Subcutaneous abdominal adipose tissue (tissue), 5 donors: ENCODE measurements around the gene COL21A1.

ENCODE experiments used
- H3K27ac ChIP-seq: one replicate; pipeline ENCODE4 v1.7.0; 2013; ENCODE audit warnings: low read depth, mild to moderate bottlenecking, inconsistent platforms, low read length, moderate library complexity
- H3K27me3 ChIP-seq, 5 donors: one replicate each; pipeline ENCODE4 v1.7.0; 2013; ENCODE audit warnings: low read length in 5 of 5, inconsistent platforms in 1 of 5; ENCODE audit not compliant: control insufficient read depth in 5 of 5, insufficient read depth in 4 of 5
- H3K36me3 ChIP-seq, 5 donors: one replicate each; pipeline ENCODE4 v1.7.0; 2013; ENCODE audit warnings: low read length in 5 of 5; ENCODE audit not compliant: control insufficient read depth in 5 of 5, insufficient read depth in 5 of 5
- H3K4me1 ChIP-seq, 5 donors: one replicate each; pipeline ENCODE4 v1.7.0; 2013; ENCODE audit warnings: low read length in 5 of 5, mild to moderate bottlenecking in 3 of 5, moderate library complexity in 1 of 5; ENCODE audit not compliant: control insufficient read depth in 5 of 5, insufficient read depth in 5 of 5
- H3K4me3 ChIP-seq, 5 donors: one replicate each; pipeline ENCODE4 v1.7.0; 2013; ENCODE audit warnings: low read length in 5 of 5, low read depth in 1 of 5
- H3K9ac ChIP-seq, 5 donors: one replicate each; pipeline ENCODE4 v1.7.0; 2013; ENCODE audit warnings: low read length in 5 of 5, mild to moderate bottlenecking in 4 of 5, moderate library complexity in 3 of 5
- H3K9me3 ChIP-seq, 5 donors: one replicate each; pipeline ENCODE4 v1.7.0; 2013; ENCODE audit warnings: low read length in 5 of 5; ENCODE audit not compliant: control insufficient read depth in 5 of 5
- donor health status: healthy.
- donor health status: healthy.
- donor health status: healthy.
- donor health status: healthy.
- donor health status: healthy.

COL21A1 gene

DNA sequence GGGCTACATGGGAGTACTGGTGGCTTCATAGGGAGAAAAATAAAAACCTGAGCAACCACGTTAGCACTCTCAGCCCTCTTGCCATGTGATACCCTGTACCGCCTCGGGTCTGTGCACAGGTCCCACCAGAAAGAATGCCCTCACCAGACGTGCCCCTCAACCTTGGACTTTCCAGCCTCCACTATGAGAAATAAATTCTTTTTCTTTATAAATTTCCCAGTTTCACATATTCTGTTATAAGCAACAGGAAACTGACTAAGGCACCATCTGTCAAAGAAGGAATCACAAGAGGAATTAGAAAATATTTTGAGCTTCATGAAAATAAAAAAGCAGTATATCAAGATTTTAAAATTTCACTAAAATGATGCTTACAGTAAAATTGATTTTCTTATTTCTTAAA is 203.6 kb downstream of the COL21A1 start:
- no peaks in the 10 kb centered on the region for H3K9me3 ChIP-seq
- no peaks in the 10 kb centered on the region for H3K27me3 ChIP-seq
- H3K4me1 ChIP-seq = peaks cover 0 to 2% (median 0%) of the 10 kb centered on the region in 5 donors
- no peak overlapping the region for H3K9ac ChIP-seq
- H3K4me3 ChIP-seq = no peak overlapping the region
- no peaks in the 10 kb centered on the region for H3K36me3 ChIP-seq
- H3K27ac ChIP-seq = no peak overlapping the region

- Histone ChIP-seq H3K4me1 (peaks cover 0 to 2% (median 0%) of the 10 kb centered on the region in 5 donors), H3K4me3 (no peak overlapping the region), H3K36me3 (no peaks in the 10 kb centered on the region), H3K9me3 (no peaks in the 10 kb centered on the region), H3K27me3 (no peaks in the 10 kb centered on the region), H3K9ac (no peak overlapping the region), H3K27ac (no peak overlapping the region)
Measured at GRCh38 chr6:56043076-56043475, 204.3 kb downstream of the COL21A1 start.

GRCh38 chr6:56041591-56041990 is 205.8 kb downstream of the COL21A1 start:
- no peak overlapping the region for H3K27ac ChIP-seq
- no peak overlapping the region for H3K9ac ChIP-seq

GRCh38 chr6:56040889-56041301 is 206.5 kb downstream of the COL21A1 start:
- Histone ChIP-seq H3K9me3 (no peaks in the 10 kb centered on the region), H3K27ac (no peak overlapping the region), H3K9ac (no peak overlapping the region), H3K4me1 (peaks cover 0 to 2% (median 0%) of the 10 kb centered on the region in 5 donors), H3K27me3 (no peaks in the 10 kb centered on the region), H3K4me3 (no peak overlapping the region), H3K36me3 (no peaks in the 10 kb centered on the region)

More at GRCh38 chr6:56041591-56041990, 205.8 kb downstream of the COL21A1 start:
- Histone ChIP-seq H3K36me3 (no peaks in the 10 kb centered on the region), H3K4me1 (peaks cover 0 to 2% (median 0%) of the 10 kb centered on the region in 5 donors), H3K4me3 (no peak overlapping the region), H3K9me3 (no peaks in the 10 kb centered on the region), H3K27me3 (no peaks in the 10 kb centered on the region)

- H3K9me3 ChIP-seq = no peaks in the 10 kb centered on the region
- no peak overlapping the region for H3K27ac ChIP-seq
- no peaks in the 10 kb centered on the region for H3K36me3 ChIP-seq
- H3K9ac ChIP-seq = no peak overlapping the region
- H3K27me3 ChIP-seq = no peaks in the 10 kb centered on the region
- H3K4me3 ChIP-seq = no peak overlapping the region
- H3K4me1 ChIP-seq = peaks cover 0 to 2% (median 0%) of the 10 kb centered on the region in 5 donors
Measured at GRCh38 chr6:56040223-56040622, 207.2 kb downstream of the COL21A1 start.

GRCh38 chr6:56038764-56039163 is 208.6 kb downstream of the COL21A1 start:
- Histone ChIP-seq H3K9ac (no peak overlapping the region), H3K4me1 (peaks cover 0 to 2% (median 0%) of the 10 kb centered on the region in 5 donors), H3K36me3 (no peaks in the 10 kb centered on the region), H3K9me3 (no peaks in the 10 kb centered on the region), H3K27me3 (no peaks in the 10 kb centered on the region), H3K27ac (no peak overlapping the region), H3K4me3 (no peak overlapping the region)

- peaks cover 0 to 10% (median 2%) of the 10 kb centered on the region in 5 donors for H3K4me1 ChIP-seq
- H3K4me3 ChIP-seq = no peak overlapping the region
- no peaks in the 10 kb centered on the region for H3K9me3 ChIP-seq
- H3K9ac ChIP-seq = no peak overlapping the region
- no peak overlapping the region for H3K27ac ChIP-seq
- no peaks in the 10 kb centered on the region for H3K36me3 ChIP-seq
- no peaks in the 10 kb centered on the region for H3K27me3 ChIP-seq
Measured at GRCh38 chr6:56037601-56038000, 209.8 kb downstream of the COL21A1 start.

DNA sequence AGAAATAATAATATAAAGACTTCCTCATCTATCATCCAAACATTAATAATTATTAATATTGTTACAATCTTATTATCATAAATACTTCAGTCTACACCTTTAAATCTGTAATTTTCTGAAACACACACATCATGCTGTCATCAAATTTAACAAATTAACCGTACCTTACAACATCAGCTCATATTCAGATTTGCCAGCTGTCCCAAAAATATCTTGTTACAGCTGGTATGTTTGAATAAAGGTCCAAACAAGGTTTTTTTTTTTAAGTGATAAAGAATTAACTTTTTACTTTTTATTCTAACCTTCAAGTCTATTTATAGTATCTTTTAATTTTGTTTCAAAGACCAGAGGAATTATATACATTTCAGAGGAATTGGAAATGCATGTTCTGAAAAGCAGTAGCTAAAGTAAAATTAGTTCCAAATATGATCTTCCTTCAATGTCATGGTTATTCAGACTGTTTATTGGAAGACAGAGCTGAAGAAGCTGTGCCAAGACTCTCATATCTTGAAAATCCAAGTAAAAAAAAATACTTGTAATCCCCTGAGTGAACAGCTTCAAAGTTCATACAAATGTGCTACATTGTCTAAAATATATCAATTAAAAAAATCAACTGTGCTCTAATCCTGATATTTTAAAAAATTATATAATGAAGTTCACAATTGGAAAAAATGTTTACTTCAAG is 210.3 kb downstream of the COL21A1 start:
- no peak overlapping the region for H3K4me3 ChIP-seq

GRCh38 chr6:56033401-56033800 is 214.0 kb downstream of the COL21A1 start:
- Histone ChIP-seq H3K9ac (no peak overlapping the region), H3K4me1 (peaks cover 0 to 10% (median 0%) of the 10 kb centered on the region in 5 donors), H3K27ac (no peak overlapping the region), H3K4me3 (no peak overlapping the region), H3K9me3 (no peaks in the 10 kb centered on the region), H3K27me3 (no peaks in the 10 kb centered on the region), H3K36me3 (no peaks in the 10 kb centered on the region)

More for the DNA sequence above, 210.3 kb downstream of the COL21A1 start:
- H3K4me1 ChIP-seq = peaks cover 0 to 10% (median 2%) of the 10 kb centered on the region in 5 donors
- H3K27me3 ChIP-seq = no peaks in the 10 kb centered on the region
- no peak overlapping the region for H3K27ac ChIP-seq
- H3K9me3 ChIP-seq = no peaks in the 10 kb centered on the region
- H3K9ac ChIP-seq = no peak overlapping the region
- H3K36me3 ChIP-seq = no peaks in the 10 kb centered on the region

DNA sequence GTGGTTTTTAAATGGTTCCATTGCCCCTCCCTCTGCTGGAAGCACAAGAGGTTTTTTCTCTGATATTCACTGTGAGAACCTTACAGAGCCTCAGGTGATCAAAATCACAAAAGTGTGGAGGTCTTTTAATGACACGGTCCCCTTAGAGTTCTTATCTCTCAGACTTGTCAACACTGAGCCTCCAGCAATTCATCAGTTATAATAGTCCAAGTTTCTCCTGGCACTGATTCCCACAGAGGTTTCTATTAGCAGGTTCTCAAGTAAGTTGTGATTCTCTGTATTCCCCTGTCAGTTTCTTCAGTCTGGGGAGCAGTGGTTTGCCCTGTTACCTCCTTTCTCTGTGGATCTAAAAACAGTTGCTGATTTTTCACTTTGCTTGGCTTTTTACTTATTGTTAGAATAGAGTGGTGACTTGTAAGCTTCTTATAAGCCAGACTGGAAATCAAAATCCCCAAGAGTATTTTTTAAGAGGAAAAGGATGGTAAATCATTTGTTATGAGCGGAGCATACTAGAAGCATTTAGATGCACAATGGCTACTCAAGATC is 214.6 kb downstream of the COL21A1 start:
- Histone ChIP-seq H3K36me3 (no peaks in the 10 kb centered on the region), H3K27ac (no peak overlapping the region), H3K9me3 (no peaks in the 10 kb centered on the region), H3K9ac (no peak overlapping the region), H3K4me1 (peaks cover 0 to 10% (median 0%) of the 10 kb centered on the region in 5 donors), H3K27me3 (no peaks in the 10 kb centered on the region), H3K4me3 (no peak overlapping the region)
